GM12878 (cell line): ENCODE results near the gene COL18A1.

ENCODE experiments used
- BHLHE40 ChIP-seq, 2 experiments: fragments of 450-650 bp in 1 of 2; IDR thresholded peaks; 2 replicates each; pipeline ENCODE4 v1.6.1; 2011 to 2017; ENCODE audit warnings: low read depth in 2 of 2, borderline replicate concordance in 1 of 2, improper control_type of control experiment in 1 of 2, low read length in 1 of 2, mild to moderate bottlenecking in 1 of 2
- CUX1 ChIP-seq: IDR thresholded peaks from 2 replicates; pipeline ENCODE4 v1.6.1; 2012; ENCODE audit warnings: improper control_type of control experiment, low read depth, low read length; ENCODE audit not compliant: insufficient replicate concordance
- HCFC1 ChIP-seq: fragments of 150-350 bp; IDR thresholded peaks from 2 replicates; pipeline ENCODE4 v1.6.1; 2014; ENCODE audit warnings: low read length
- KLF5 ChIP-seq: fragments of 450-650 bp; IDR thresholded peaks from 2 replicates; pipeline ENCODE4 v1.6.1; 2014; ENCODE audit warnings: mild to moderate bottlenecking; ENCODE audit not compliant: partially characterized antibody
- POLR2AphosphoS5 ChIP-seq: IDR thresholded peaks from 2 replicates; pipeline ENCODE4 v1.6.1; 2011; ENCODE audit warnings: mild to moderate bottlenecking, low read length, inconsistent platforms
- TF ChIP-seq, protein P1 (sequence below), 3 experiments: IDR thresholded peaks in 2 of 3; conservative IDR thresholded peaks in 1 of 3; 2 replicates each; pipeline ENCODE4 v1.5.1; 2011; ENCODE audit warnings: low read depth in 3 of 3, low read length in 3 of 3, mild to moderate bottlenecking in 3 of 3, control low read depth in 2 of 3, moderate library complexity in 2 of 3, inconsistent platforms in 1 of 3, mixed read lengths in 1 of 3; ENCODE audit not compliant: control insufficient read depth in 2 of 3, insufficient read depth in 1 of 3; ENCODE audit errors: extremely low read depth in 1 of 3
- TF ChIP-seq, protein P2 (sequence below): IDR thresholded peaks from 2 replicates; pipeline ENCODE4 v1.6.1; 2011; ENCODE audit warnings: borderline replicate concordance, low read depth, mild to moderate bottlenecking, moderate library complexity, mixed read lengths, low read length; ENCODE audit not compliant: insufficient read depth; ENCODE audit errors: extremely low read length

DNA sequence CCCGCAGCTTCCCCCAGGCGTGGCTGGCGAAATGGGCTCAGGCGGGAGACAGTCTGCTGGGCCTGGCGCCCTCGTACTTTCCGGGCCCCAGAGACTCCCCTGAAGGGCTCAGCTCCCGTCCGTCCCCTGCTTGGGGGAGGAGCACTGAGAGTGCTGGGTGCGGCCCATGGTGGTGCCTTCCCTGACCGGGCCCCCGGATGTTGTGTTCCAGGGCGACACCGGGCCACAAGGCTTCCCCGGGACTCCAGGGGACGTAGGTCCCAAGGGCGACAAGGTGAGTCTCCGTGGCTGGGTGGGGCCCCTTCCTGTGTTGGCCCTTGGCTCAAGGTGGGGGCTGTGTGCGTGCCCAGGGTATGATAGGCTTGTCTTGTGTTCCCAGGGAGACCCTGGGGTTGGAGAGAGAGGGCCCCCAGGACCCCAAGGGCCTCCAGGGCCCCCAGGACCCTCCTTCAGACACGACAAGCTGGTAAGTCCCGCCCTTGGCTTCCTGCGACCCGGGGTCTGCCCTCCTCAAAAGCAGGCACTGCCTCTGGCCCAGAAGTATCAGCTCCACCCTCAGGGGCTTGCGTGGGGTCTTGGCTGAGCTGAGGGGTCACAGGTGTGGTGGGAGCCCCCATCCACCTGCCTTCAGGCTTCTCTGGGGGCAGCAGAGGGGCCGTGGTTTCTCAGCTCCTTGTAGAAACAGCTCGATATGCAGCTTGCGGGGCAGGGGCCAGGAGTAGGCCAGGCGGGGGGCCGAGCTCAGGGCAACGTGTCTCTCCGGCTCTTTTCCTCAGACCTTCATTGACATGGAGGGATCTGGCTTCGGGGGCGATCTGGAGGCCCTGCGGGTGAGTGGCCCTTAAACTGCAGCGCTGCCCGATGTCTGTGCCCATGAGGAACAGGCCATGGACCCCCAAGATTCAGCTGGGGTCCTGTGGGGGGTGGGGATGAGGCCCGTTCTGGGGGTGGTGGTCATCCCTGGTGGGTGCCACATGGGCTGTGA lies 75.0 kb downstream of the COL18A1 start:
- no peak for TF ChIP-seq KLF5
- no peak for TF ChIP-seq CUX1
- TF ChIP-seq, protein P1, sequence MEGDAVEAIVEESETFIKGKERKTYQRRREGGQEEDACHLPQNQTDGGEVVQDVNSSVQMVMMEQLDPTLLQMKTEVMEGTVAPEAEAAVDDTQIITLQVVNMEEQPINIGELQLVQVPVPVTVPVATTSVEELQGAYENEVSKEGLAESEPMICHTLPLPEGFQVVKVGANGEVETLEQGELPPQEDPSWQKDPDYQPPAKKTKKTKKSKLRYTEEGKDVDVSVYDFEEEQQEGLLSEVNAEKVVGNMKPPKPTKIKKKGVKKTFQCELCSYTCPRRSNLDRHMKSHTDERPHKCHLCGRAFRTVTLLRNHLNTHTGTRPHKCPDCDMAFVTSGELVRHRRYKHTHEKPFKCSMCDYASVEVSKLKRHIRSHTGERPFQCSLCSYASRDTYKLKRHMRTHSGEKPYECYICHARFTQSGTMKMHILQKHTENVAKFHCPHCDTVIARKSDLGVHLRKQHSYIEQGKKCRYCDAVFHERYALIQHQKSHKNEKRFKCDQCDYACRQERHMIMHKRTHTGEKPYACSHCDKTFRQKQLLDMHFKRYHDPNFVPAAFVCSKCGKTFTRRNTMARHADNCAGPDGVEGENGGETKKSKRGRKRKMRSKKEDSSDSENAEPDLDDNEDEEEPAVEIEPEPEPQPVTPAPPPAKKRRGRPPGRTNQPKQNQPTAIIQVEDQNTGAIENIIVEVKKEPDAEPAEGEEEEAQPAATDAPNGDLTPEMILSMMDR (IDR thresholded peaks at IDR 0.05 in 2 of 3, conservative IDR thresholded peaks at IDR 0.05 in 1 of 3; ENCODE audit: control insufficient read depth in 2 of 3, extremely low read depth in 1 of 3, insufficient read depth in 1 of 3, low read depth in 3 of 3, low read length in 3 of 3) = no peak
- no peak for TF ChIP-seq BHLHE40 (IDR thresholded peaks at IDR 0.05; ENCODE audit: borderline replicate concordance in 1 of 2, low read depth in 2 of 2, low read length in 1 of 2)
- TF ChIP-seq, protein P2, sequence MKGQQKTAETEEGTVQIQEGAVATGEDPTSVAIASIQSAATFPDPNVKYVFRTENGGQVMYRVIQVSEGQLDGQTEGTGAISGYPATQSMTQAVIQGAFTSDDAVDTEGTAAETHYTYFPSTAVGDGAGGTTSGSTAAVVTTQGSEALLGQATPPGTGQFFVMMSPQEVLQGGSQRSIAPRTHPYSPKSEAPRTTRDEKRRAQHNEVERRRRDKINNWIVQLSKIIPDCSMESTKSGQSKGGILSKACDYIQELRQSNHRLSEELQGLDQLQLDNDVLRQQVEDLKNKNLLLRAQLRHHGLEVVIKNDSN = no peak
- TF ChIP-seq HCFC1 = no peak
- no peak for TF ChIP-seq POLR2AphosphoS5
